ENCODE results near the gene ZDHHC17.

- no peak for TF ChIP-seq CTCF (IDR thresholded peaks at IDR 0.05; ENCODE audit: low read depth, low read length, missing input control)
- no peak for TF ChIP-seq REST (IDR thresholded peaks at IDR 0.05)
- no peak for TF ChIP-seq YY1 (IDR thresholded peaks at IDR 0.05)
- TF ChIP-seq RXRA (IDR thresholded peaks at IDR 0.05) = no peak
- no peak for TF ChIP-seq GABPA (IDR thresholded peaks at IDR 0.05 in 1 of 2, conservative IDR thresholded peaks at IDR 0.05 in 1 of 2)
- TF ChIP-seq TAF1 (conservative IDR thresholded peaks at IDR 0.05) = no peak
- TF ChIP-seq RAD21 (IDR thresholded peaks at IDR 0.05) = no peak
Observed at GRCh38 chr12:76768576-76768975, 4.7 kb downstream of the ZDHHC17 start.

Data from liver (tissue), 3 donors.